SK-N-SH treated with all-trans-retinoic acid at 6 μM for 48 hours (cell line): ENCODE results near the gene ZNF444.

Source experiments
- ISL1 ChIP-seq: fragments of 250-450 bp; sonication (Bioruptor Pico); IDR thresholded peaks from 2 replicates; pipeline ENCODE4 v2.1.2; 2022; ENCODE audit warnings: mild to moderate bottlenecking, moderate library complexity
- PATZ1 ChIP-seq: fragments of 250-450 bp; sonication (Bioruptor Pico); IDR thresholded peaks from 2 replicates; pipeline ENCODE4 v1.8.0; 2020; ENCODE audit warnings: mild to moderate bottlenecking, moderate library complexity, borderline replicate concordance
- RARB ChIP-seq: fragments of 250-450 bp; sonication (Bioruptor Pico); IDR thresholded peaks from 2 replicates; pipeline ENCODE4 v1.8.0; 2021; ENCODE audit warnings: mild to moderate bottlenecking, moderate library complexity
- ZC3H10 ChIP-seq: fragments of 250-450 bp; sonication (Bioruptor Pico); IDR thresholded peaks from 2 replicates; pipeline ENCODE4 v1.5.1; 2021; ENCODE audit warnings: mild to moderate bottlenecking, moderate library complexity
- ZFP3 ChIP-seq: fragments of 250-450 bp; sonication (Bioruptor Pico); IDR thresholded peaks from 2 replicates; pipeline ENCODE4 v1.5.0; 2020; ENCODE audit warnings: mild to moderate bottlenecking, moderate library complexity
- TF ChIP-seq, protein P1 (sequence below): fragments of 250-450 bp; sonication (Bioruptor Pico); IDR thresholded peaks from 2 replicates; pipeline ENCODE4 v1.5.0; 2020; ENCODE audit warnings: mild to moderate bottlenecking, moderate library complexity
- TF ChIP-seq, protein P2 (sequence below): fragments of 250-450 bp; sonication (Bioruptor Pico); IDR thresholded peaks from 2 replicates; pipeline ENCODE4 v1.5.1; 2020; ENCODE audit warnings: low read depth, mild to moderate bottlenecking, moderate library complexity

GRCh38 chr19:56131651-56132050 is 9.4 kb upstream of the ZNF444 start:
- TF ChIP-seq ISL1 (CRISPR knock-in tag) = no peak
- TF ChIP-seq, protein P1, sequence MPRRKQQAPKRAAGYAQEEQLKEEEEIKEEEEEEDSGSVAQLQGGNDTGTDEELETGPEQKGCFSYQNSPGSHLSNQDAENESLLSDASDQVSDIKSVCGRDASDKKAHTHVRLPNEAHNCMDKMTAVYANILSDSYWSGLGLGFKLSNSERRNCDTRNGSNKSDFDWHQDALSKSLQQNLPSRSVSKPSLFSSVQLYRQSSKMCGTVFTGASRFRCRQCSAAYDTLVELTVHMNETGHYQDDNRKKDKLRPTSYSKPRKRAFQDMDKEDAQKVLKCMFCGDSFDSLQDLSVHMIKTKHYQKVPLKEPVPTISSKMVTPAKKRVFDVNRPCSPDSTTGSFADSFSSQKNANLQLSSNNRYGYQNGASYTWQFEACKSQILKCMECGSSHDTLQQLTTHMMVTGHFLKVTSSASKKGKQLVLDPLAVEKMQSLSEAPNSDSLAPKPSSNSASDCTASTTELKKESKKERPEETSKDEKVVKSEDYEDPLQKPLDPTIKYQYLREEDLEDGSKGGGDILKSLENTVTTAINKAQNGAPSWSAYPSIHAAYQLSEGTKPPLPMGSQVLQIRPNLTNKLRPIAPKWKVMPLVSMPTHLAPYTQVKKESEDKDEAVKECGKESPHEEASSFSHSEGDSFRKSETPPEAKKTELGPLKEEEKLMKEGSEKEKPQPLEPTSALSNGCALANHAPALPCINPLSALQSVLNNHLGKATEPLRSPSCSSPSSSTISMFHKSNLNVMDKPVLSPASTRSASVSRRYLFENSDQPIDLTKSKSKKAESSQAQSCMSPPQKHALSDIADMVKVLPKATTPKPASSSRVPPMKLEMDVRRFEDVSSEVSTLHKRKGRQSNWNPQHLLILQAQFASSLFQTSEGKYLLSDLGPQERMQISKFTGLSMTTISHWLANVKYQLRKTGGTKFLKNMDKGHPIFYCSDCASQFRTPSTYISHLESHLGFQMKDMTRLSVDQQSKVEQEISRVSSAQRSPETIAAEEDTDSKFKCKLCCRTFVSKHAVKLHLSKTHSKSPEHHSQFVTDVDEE (CRISPR knock-in tag) = no peak
- TF ChIP-seq, protein P2, sequence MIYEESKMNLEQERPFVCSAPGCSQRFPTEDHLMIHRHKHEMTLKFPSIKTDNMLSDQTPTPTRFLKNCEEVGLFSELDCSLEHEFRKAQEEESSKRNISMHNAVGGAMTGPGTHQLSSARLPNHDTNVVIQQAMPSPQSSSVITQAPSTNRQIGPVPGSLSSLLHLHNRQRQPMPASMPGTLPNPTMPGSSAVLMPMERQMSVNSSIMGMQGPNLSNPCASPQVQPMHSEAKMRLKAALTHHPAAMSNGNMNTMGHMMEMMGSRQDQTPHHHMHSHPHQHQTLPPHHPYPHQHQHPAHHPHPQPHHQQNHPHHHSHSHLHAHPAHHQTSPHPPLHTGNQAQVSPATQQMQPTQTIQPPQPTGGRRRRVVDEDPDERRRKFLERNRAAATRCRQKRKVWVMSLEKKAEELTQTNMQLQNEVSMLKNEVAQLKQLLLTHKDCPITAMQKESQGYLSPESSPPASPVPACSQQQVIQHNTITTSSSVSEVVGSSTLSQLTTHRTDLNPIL (CRISPR knock-in tag) = no peak
- no peak for TF ChIP-seq ZC3H10 (CRISPR knock-in tag)
- no peak for TF ChIP-seq ZFP3 (CRISPR knock-in tag)
- TF ChIP-seq RARB = no peak
- TF ChIP-seq PATZ1 (CRISPR knock-in tag) = no peak
